ENCODE results near the gene MCF2L2. TPM values are rescaled to one million over a fixed set of nuclear protein-coding genes. Genes with fewer than 3 reads are reported as not detected.
"Not testable (repeated sequence)": the region's sequence is repeated elsewhere in the genome, so short reads cannot be mapped to it uniquely, and the experiment has no call there.

The MCF2L2 gene
- total and polyA plus RNA-seq, 2 donors, result 0.44 to 3.6 TPM

DNA sequence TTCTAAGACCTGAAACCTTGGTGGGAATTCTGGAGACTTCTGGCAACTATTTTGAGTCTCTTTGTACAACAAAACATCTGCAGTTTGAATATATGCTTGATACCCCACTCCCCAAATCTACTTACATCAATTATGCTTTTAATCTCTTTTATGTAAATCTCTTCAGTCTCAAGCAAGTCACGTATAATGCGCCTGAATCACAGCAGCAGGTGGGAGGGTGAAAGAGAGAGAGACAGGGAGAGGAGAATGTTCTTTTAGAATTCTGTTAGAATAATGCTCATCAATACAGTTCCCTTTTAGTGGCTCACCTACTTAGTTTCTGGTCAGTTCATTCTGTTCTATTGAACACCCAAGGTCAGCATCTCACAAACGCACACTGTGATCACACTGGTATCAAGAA is 197.6 kb downstream of the MCF2L2 start:
- 87% methylated on average over 3 of the region's 3 CpGs for WGBS
- Histone ChIP-seq H3K36me3 (ENCODE audit: insufficient read depth) (no peaks in the 10 kb centered on the region), H3K27ac (ENCODE audit: low read depth) (no peak overlapping the region), H3K4me1 (ENCODE audit: insufficient read depth) (no peaks in the 10 kb centered on the region), H3K4me3 (ENCODE audit: low read depth, low read length) (no peak overlapping the region)
- no peak for DNase-seq (ENCODE audit: extremely low spot score)

DNA sequence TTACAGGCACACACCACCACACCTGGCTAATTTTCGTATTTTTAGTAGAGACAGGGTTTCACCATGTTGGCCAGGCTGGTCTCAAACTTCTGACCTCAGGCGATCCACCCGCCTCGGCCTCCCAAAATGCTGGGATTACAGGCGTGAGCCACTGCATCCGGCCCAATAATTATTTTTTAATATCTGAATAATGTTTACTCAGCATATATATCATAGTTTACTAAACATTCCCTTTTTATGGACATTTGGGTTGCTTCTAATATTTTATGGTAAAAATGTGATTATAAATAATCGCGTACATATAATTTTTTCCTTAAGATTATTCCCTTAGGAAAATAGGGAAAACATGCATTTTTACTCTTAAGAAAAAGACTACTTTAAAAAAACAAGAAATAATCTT is 198.2 kb downstream of the MCF2L2 start:
- not testable (repeated sequence) for H3K4me3 ChIP-seq (ENCODE audit: low read depth, low read length); DNase-seq (ENCODE audit: extremely low spot score); H3K36me3 ChIP-seq (ENCODE audit: insufficient read depth); H3K4me1 ChIP-seq (ENCODE audit: insufficient read depth); H3K27ac ChIP-seq (ENCODE audit: low read depth)
- 91% methylated on average over 8 of the region's 8 CpGs for WGBS

DNA sequence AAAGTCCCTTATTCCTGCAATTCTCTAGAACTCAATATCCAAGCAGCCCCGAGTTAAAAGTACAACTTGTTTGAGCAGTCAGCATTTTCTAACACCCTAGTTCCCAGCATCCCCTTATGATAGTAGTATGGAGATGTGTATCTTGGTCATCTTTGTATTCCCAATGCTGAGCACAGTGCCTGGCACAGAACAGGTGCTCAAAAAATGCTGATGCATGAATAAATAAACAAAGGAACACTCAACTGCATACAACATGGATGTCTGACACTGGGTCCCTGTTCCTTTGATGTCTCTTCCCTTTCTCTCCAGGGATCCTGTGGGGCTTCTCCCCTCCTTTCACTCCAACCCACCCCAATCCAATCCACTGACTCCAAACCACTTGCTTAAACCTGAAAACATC is 199.2 kb downstream of the MCF2L2 start:
- 89% methylated on average over 1 of the region's 1 CpG for WGBS
- H3K36me3 ChIP-seq (ENCODE audit: insufficient read depth), result no peaks in the 10 kb centered on the region
- no peak overlapping the region for H3K27ac ChIP-seq (ENCODE audit: low read depth)
- no peaks in the 10 kb centered on the region for H3K4me1 ChIP-seq (ENCODE audit: insufficient read depth)
- no peak overlapping the region for H3K4me3 ChIP-seq (ENCODE audit: low read depth, low read length)
- no peak for DNase-seq (ENCODE audit: extremely low spot score)

DNA sequence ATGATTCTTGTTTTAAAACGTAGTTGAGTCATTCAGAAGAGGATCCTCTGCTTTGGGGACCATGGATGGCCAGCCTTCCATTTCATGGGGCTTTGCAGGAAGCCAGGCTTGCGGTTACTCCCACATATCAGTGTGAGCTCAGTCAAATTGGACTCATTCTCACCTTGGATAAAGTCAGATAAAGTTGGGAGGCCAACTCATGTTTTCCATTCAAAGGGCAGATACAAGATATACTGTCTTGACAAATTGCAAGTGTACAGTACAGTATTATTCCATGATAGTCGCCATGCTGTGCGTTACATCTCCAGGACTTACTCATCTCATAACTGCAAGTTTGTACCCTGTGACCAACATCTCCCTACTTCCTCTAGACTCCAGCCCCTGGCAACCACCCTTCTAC is 200.8 kb downstream of the MCF2L2 start:
- Histone ChIP-seq H3K4me1 (ENCODE audit: insufficient read depth) (no peaks in the 10 kb centered on the region), H3K36me3 (ENCODE audit: insufficient read depth) (no peaks in the 10 kb centered on the region), H3K27ac (ENCODE audit: low read depth) (no peak overlapping the region), H3K4me3 (ENCODE audit: low read depth, low read length) (no peak overlapping the region)
- DNase-seq (ENCODE audit: extremely low spot score), result no peak
- WGBS, result 90% methylated on average over 4 of the region's 4 CpGs

DNA sequence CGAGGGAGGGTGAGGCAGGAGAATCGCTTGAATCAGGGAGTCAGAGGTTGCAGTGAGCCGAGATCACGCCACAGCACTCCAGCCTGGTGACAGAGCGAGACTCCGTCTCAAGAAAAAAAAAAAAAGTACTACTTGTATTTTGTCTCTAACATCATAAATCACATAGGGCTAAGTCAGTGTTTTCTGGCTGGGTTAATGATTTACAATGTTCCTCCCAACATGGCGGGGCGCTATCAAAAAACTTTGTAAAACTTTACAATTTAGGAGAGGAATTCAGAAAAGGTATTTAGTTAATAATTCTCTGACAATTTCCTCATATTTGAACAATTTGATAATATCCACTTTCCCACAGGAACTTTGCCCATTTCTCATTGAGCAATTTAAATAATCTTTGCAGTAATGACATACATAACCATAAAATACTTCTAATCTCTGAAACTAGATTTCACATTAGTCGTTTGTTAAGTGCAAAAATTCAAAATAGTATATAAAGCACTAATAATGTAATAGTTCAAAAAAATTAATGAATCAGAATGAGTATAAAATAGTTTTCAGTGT is 202.0 kb downstream of the MCF2L2 start:
- DNase-seq (ENCODE audit: extremely low spot score), result no peak

DNA sequence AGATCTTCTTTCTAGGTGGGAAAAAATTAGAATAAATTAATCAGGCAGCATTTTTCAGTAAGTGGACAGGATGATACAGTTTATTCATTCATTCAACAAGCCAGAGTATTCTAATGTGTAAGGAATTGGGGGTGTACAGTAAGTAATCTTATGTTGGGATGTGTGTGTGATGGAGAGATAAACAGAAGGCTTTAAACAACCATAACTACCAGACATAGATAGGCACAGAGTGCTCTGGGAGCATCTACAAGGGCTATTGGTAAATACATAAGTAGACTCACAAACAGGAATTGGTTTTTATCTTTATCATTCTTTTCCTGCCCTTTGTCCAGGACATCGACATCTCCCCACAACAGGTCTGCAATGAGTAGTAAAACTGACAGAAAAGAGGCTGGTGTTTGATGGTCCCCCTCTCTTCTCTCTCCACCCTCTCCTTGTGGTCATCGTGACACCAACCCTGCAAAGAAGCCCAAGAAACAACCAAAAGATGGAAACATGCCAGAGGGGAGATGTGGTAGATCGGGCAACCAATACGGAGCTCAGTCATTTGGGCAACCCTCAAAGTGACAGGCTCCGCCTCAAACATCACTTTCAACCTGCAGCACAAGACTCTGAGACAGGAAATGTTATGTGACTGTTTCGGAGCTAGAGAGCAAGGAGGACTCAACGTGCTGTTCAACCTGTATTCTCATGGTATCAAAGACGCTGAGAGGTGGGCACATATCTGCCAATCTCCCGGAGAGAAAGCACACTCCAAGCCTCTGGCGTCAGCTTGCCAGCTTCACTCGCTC is 204.0 kb downstream of the MCF2L2 start:
- H3K4me1 ChIP-seq (ENCODE audit: insufficient read depth), result no peaks in the 10 kb centered on the region
- no peak for DNase-seq (ENCODE audit: extremely low spot score)
- H3K27ac ChIP-seq (ENCODE audit: low read depth), result no peak overlapping the region
- no peak overlapping the region for H3K4me3 ChIP-seq (ENCODE audit: low read depth, low read length)
- no peaks in the 10 kb centered on the region for H3K36me3 ChIP-seq (ENCODE audit: insufficient read depth)
- 80% methylated on average over 11 of the region's 11 CpGs for WGBS

More for the DNA sequence above, 202.0 kb downstream of the MCF2L2 start:
- 85% methylated on average over 9 of the region's 9 CpGs for WGBS
- Histone ChIP-seq H3K4me3 (ENCODE audit: low read depth, low read length) (no peak overlapping the region), H3K4me1 (ENCODE audit: insufficient read depth) (no peaks in the 10 kb centered on the region), H3K36me3 (ENCODE audit: insufficient read depth) (no peaks in the 10 kb centered on the region), H3K27ac (ENCODE audit: low read depth) (no peak overlapping the region)

DNA sequence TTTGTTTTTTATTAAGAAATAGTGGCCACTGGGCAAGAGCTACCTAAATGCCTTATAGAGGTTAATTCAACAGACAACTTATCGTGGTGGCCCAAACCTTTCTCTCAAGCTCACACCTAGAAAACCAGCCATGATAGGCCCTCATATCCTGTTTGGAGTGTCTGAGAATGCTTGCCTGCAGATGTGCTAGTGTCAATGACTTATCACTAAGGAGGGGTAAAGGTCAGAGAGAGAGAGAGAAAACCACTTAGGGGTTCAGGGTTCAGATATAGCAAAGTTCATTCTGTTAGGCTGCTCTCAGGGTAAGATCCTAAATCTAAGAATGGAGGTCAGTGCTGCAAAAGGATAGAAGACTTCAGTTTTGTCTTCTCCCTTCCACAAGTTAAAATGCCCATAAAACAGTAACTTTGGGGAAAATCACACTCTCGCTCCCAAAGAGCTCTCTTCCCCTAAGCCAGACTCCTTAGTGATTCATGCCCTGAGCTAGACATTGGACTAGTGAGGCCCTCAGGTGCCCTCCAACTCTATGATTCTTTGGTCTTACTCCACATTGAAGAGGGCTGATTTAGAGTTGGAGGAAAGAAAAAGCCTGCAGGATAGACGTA is 205.7 kb downstream of the MCF2L2 start:
- 94% methylated on average over 3 of the region's 3 CpGs for WGBS
- no peaks in the 10 kb centered on the region for H3K4me1 ChIP-seq (ENCODE audit: insufficient read depth)
- DNase-seq (ENCODE audit: extremely low spot score), result no peak
- H3K27ac ChIP-seq (ENCODE audit: low read depth), result no peak overlapping the region
- H3K4me3 ChIP-seq (ENCODE audit: low read depth, low read length), result no peak overlapping the region
- H3K36me3 ChIP-seq (ENCODE audit: insufficient read depth), result no peaks in the 10 kb centered on the region

DNA sequence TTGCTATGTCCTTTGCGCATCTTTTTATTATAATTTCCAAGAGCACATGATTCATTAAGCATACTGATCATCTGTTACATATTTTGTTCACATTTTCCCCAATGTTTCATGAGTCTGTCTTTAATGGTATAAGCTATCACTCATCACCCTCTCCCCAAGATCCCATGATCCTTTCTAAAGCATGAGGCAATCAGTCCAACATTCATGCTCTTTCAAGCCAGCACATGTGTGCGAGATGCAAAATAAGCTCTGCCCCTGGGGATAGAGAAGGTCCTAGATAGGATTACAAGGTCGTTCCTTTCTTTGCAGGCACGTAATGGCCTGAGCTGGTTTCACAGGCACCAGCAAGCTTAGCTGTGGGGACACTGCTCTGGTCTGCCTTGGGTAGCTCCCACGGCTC is 207.6 kb downstream of the MCF2L2 start:
- Histone ChIP-seq H3K4me3 (ENCODE audit: low read depth, low read length) (no peak overlapping the region), H3K36me3 (ENCODE audit: insufficient read depth) (no peaks in the 10 kb centered on the region), H3K27ac (ENCODE audit: low read depth) (no peak overlapping the region), H3K4me1 (ENCODE audit: insufficient read depth) (no peaks in the 10 kb centered on the region)
- 55% methylated on average over 5 of the region's 5 CpGs for WGBS
- no peak for DNase-seq (ENCODE audit: extremely low spot score)

DNA sequence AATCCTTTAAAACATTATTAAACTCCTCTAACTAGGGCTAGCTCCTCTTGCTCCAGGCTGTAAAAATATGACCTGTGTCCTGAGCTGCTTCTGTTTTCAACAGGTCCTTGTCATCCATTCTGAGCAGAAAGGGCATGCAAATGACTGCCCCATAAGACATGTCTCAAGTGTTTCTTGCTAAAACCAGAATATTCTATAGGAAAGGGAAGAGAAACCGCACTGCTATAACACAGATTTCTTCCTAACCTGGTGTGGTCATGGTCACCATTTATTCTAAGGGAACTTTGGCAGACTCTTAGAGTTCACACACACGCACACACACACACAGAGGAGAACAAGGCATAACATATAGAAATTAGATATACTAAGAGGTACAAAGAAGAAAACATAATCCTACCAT is 209.6 kb downstream of the MCF2L2 start:
- H3K4me1 ChIP-seq (ENCODE audit: insufficient read depth), result no peaks in the 10 kb centered on the region
- H3K4me3 ChIP-seq (ENCODE audit: low read depth, low read length), result no peak overlapping the region
- 90% methylated on average over 2 of the region's 2 CpGs for whole genome bisulfite sequencing
- H3K27ac ChIP-seq (ENCODE audit: low read depth), result no peak overlapping the region
- DNase-seq (ENCODE audit: extremely low spot score), result no peak
- no peaks in the 10 kb centered on the region for H3K36me3 ChIP-seq (ENCODE audit: insufficient read depth)

DNA sequence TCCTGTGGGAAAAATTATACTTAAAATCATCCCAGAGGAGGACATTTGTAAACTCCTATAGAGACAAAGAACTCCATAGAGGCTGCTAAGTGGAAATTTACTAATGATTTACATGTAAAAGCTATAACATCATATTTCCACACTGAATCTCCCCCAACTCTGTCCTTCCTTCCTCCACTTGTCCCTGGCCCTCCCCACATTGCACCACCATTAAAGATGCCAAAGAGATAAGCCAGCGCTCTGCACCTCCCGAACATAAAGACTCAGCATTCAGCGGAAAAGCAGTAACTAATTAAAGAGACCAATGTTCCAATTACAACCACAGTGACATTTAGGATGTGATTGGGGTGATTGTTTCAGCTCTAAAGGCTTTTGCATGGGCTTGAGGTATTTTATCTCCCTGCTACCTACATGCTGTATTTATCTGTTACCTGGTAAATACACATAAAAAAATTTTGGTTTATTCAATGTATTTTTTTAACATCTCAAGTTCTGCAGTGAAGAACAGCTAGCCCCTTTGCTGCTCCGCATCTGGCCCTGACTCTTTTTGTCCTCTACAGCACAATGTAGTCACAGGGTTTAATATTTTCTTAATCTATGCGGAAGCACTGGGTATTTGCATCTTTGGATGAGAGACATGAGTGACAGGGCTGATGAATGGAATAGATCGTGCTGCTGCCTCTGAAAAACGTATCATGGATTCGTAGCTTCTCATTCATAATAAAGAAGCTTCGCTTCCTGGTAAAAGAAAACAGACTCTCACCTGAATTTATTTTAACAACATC is 210.7 kb downstream of the MCF2L2 start:
- Histone ChIP-seq H3K4me1 (ENCODE audit: insufficient read depth) (no peaks in the 10 kb centered on the region), H3K36me3 (ENCODE audit: insufficient read depth) (no peaks in the 10 kb centered on the region), H3K27ac (ENCODE audit: low read depth) (no peak overlapping the region), H3K4me3 (ENCODE audit: low read depth, low read length) (no peak overlapping the region)
- 69% methylated on average over 9 of the region's 9 CpGs for WGBS
- DNase-seq (ENCODE audit: extremely low spot score), result no peak

DNA sequence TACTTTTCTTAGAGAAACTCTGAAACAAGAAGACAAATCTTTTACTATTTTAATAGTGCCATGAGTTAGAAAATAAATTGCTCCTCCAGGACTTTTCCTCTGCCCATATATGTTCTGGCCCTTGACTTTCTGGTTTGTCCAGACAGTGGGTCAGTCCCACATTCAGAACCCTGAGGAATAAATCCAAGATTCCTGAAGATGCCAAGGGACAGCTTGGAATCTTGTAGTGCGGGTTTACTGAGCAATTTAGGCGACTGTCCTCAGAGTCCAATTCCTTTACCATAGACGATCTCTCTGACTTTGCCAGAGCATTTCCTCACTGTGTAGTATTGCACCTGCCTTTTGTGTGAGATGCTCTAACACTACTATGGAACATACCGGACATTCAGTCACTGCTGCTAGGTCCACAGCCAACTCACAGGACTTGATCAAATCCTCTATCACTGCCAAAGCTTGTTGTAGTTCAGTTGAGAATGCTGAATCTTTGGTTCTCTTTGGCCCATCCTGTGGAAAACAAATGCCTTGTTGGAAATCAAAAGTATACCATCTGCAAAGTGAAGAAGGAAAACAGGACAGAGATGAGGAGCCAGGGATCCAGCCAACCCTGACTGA is 212.7 kb downstream of the MCF2L2 start:
- no peak overlapping the region for H3K4me3 ChIP-seq (ENCODE audit: low read depth, low read length)
- no peak overlapping the region for H3K27ac ChIP-seq (ENCODE audit: low read depth)
- H3K36me3 ChIP-seq (ENCODE audit: insufficient read depth), result no peaks in the 10 kb centered on the region
- H3K4me1 ChIP-seq (ENCODE audit: insufficient read depth), result no peaks in the 10 kb centered on the region
- 89% methylated on average over 4 of the region's 4 CpGs for WGBS
- DNase-seq (ENCODE audit: extremely low spot score), result no peak

DNA sequence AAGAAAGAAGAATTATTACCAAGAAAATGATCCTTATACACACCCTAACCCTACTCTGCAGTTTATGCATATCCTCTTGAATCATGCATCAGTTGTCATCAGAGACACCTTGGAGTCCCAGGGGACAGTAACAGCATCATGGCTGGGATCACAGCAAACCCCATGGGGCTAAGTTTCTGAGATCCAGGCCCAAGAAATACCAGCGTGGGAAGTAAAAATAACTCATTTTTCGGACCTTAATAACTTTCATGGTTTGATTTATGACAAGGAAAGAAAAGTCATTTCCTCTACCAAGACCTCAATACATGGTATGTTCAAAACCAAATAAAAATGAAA is 214.2 kb downstream of the MCF2L2 start:
- H3K4me1 ChIP-seq (ENCODE audit: insufficient read depth), result no peaks in the 10 kb centered on the region
- no peak overlapping the region for H3K27ac ChIP-seq (ENCODE audit: low read depth)
- 70% methylated on average over 2 of the region's 2 CpGs for WGBS

DNA sequence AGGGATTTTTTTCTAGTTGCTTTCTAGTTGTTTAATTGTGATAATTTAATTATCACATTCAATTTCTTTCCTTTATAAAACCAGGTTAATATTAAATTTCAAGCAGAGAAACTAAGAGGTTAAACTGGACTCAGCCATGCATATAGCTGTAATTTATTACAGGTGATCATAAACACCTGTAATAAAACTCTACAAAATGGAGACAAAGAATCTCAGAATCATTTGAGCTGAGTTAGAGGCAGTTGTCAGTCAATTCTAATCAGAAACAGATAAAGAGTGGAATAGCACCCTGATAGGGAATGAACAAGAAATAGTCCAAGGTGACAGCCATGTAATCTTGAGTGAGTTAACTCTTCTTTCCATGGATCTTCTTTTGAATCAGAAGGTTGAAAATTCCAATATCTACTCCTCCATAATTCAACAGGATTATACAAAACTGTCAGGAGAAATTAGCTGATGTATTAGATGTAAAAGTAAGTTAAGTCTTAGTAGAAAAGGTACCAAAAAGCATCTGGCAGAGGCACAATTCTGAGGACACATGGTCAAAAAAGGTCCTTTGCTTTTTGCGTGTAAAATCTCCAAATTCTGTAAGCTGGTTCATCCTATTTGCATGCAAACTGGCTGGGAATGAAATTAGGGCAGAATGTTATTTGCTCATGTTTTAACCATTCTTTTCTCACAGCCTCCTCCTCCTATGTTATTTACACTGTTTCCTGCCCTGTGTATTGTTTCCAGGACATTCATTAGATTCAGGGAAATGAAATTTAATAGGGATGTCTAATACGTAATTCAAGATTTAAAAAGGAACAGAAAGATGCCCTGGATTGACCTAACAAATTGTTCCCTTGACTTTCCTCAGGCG is 214.8 kb downstream of the MCF2L2 start:
- H3K36me3 ChIP-seq (ENCODE audit: insufficient read depth), result no peaks in the 10 kb centered on the region
- H3K27ac ChIP-seq (ENCODE audit: low read depth), result no peak overlapping the region
- no peak overlapping the region for H3K4me3 ChIP-seq (ENCODE audit: low read depth, low read length)
- H3K4me1 ChIP-seq (ENCODE audit: insufficient read depth), result no peaks in the 10 kb centered on the region
- DNase-seq (ENCODE audit: extremely low spot score), result no peak
- 67% methylated on average over 3 of the region's 3 CpGs for WGBS

More for the DNA sequence above, 214.2 kb downstream of the MCF2L2 start:
- no peak for DNase-seq (ENCODE audit: extremely low spot score)
- Histone ChIP-seq H3K36me3 (ENCODE audit: insufficient read depth) (no peaks in the 10 kb centered on the region), H3K4me3 (ENCODE audit: low read depth, low read length) (no peak overlapping the region)
